ENCODE results near the gene PTGFR.

GRCh38 chr1:78561856-78562255, 71.1 kb downstream of the PTGFR start:
- no peak for TF ChIP-seq CTCF (conservative IDR thresholded peaks at IDR 0.05; ENCODE audit: low read length)
- TF ChIP-seq EZH2phosphoT487 (IDR thresholded peaks at IDR 0.05; ENCODE audit: borderline replicate concordance): no peak

Measured in Loucy (cell line).